DLD1 (cell line): ENCODE results near the gene PACSIN2.
"Not testable (repeated sequence)": the region's sequence is repeated elsewhere in the genome, so short reads cannot be mapped to it uniquely, and the experiment has no call there.

Experiments
- in situ Hi-C: cut with HindIII; loops from 2 replicates; pipeline ENCODE4 v1.10.0; 2017; ENCODE audit warnings: low sequenced_read_pairs

Gene PACSIN2

GRCh38 chr22:43014869-43015676 lies at the start of gene PACSIN2:
Gene PACSIN2 (minus strand): TSS chr22:43015149. CDS start chr22:42912080, 103,069 bp downstream.
- in situ Hi-C loops: no loop called here

GRCh38 chr22:43060183-43060582 lies 45.2 kb upstream of the PACSIN2 start:
- in situ Hi-C loops: no loop called here

- in situ Hi-C loops: no loop called here
Observed at GRCh38 chr22:43057641-43058040, 42.7 kb upstream of the PACSIN2 start.

- in situ Hi-C loops: no loop called here
Observed at GRCh38 chr22:43053176-43053575, 38.2 kb upstream of the PACSIN2 start.

- in situ Hi-C loops: no loop called here
Observed at GRCh38 chr22:43050995-43051394, 36.0 kb upstream of the PACSIN2 start.

- in situ Hi-C loops: no loop called here
Observed at GRCh38 chr22:43047605-43048004, 32.7 kb upstream of the PACSIN2 start.

GRCh38 chr22:43044290-43044712 lies 29.4 kb upstream of the PACSIN2 start:
- in situ Hi-C loops: no loop called here

- in situ Hi-C loops: no loop called here
Observed at GRCh38 chr22:43042101-43042780, 27.3 kb upstream of the PACSIN2 start.

- in situ Hi-C loops: no loop called here
Observed at GRCh38 chr22:43039800-43040199, 24.9 kb upstream of the PACSIN2 start.

- in situ Hi-C loops: no loop called here
Observed at GRCh38 chr22:43038325-43038724, 23.4 kb upstream of the PACSIN2 start.

- in situ Hi-C loops: no loop called here
Observed at GRCh38 chr22:43036282-43036829, 21.4 kb upstream of the PACSIN2 start.

- in situ Hi-C loops: no loop called here
Observed at GRCh38 chr22:43035250-43035649, 20.3 kb upstream of the PACSIN2 start.

GRCh38 chr22:43031617-43032016 lies 16.7 kb upstream of the PACSIN2 start:
- in situ Hi-C loops: no loop called here

GRCh38 chr22:43018615-43019014 lies 3.7 kb upstream of the PACSIN2 start:
- in situ Hi-C loops: no loop called here

GRCh38 chr22:43017525-43018460 lies 2.8 kb upstream of the PACSIN2 start:
- in situ Hi-C loops: no loop called here

- in situ Hi-C loops: not testable (repeated sequence)
Observed at GRCh38 chr22:43016150-43016549, 1.2 kb upstream of the PACSIN2 start.

- in situ Hi-C loops: no loop called here
Observed at GRCh38 chr22:43015677-43016042, 711 bp upstream of the PACSIN2 start.

GRCh38 chr22:43014316-43014868 lies 557 bp downstream of the PACSIN2 start:
- in situ Hi-C loops: no loop called here

GRCh38 chr22:43013355-43014315 lies 1.3 kb downstream of the PACSIN2 start:
- in situ Hi-C loops: no loop called here
